GM21367 (cell line): ENCODE data around the gene OR4F6.
"Not testable (repeated sequence)": the region's sequence is repeated elsewhere in the genome, so short reads cannot be mapped to it uniquely, and the experiment has no call there.

ENCODE experiments used
- ATAC-seq: cut with Tn5 transposase; IDR thresholded peaks from one replicate; pipeline ENCODE4 v1.9.1; 2021; ENCODE audit not compliant: unreplicated experiment

Gene OR4F6, protein sequence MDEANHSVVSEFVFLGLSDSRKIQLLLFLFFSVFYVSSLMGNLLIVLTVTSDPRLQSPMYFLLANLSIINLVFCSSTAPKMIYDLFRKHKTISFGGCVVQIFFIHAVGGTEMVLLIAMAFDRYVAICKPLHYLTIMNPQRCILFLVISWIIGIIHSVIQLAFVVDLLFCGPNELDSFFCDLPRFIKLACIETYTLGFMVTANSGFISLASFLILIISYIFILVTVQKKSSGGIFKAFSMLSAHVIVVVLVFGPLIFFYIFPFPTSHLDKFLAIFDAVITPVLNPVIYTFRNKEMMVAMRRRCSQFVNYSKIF

DNA sequence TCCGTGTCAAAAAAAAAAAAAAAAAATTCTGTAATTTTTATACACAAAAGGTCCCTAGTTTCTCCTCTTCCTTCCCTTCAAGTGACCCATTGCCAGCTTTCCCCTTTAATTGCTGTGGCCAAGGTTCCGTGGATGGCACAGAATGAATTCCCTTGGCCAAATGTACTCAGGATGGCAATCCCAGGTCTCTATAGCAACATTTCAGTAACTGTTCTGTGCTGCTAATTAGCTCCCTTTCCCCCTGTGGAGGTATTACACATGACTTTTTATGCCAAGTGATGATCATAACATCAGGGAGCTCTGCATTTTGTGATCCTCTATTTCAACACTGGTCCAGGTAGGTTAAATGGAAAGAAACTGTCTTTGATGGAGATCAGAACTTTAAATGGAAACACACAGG lies at the start of gene OR4F6:
TSS of gene OR4F6 (plus strand) at position 301 of the 400 bp plus-strand sequence. CDS start 2,211 bp downstream, outside the sequence.
- ATAC-seq, result no peak

DNA sequence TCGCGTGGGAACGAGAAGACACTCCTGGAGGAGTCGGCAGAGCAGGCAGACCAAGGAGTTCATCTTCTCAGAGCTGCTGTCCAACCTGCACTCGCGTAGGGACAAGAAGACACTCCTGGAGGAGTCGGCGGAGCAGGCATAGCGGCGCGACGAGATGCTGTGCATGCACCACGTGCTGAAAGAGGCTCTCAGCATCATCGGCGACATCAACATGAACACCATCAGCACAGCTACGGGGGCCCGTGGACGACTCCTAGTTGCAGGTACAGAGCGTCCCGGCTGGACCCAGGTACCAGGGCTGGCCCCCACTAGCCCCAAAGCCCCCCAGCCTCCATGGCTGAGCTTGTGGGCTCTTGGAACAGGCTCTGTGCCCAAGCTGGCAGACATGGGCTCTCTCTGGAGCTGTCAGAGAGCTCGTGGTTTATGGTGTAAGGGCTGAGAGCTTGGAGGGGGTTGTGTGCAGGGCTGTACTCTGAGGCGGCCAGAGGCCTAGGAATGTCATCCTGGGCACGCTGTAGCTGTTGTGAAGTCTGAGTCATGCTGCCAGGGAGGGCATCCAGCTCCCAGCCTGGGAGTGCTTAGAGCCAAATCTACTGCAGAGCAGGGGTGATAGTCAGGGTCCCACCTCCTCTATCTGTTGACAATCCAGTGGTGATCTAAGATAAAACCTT lies 38.5 kb upstream of the OR4F6 start:
- not testable (repeated sequence) for ATAC-seq

DNA sequence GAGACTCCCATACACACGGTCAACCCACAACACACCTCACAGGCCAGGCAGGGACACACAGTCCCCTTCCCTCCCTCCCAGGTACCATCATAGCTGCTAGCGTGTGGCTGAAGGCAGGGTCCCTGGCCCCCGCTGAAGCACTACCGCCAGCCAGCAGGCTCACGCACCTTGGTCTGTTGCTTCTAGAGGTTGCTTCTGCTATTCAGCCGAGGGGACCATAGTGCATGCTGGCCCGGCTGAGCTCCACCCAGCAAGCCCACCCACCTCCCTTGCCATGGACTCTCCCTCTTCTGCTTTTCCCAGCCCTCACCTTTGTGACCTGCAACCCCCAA lies 38.0 kb upstream of the OR4F6 start:
- ATAC-seq, result not testable (repeated sequence)

DNA sequence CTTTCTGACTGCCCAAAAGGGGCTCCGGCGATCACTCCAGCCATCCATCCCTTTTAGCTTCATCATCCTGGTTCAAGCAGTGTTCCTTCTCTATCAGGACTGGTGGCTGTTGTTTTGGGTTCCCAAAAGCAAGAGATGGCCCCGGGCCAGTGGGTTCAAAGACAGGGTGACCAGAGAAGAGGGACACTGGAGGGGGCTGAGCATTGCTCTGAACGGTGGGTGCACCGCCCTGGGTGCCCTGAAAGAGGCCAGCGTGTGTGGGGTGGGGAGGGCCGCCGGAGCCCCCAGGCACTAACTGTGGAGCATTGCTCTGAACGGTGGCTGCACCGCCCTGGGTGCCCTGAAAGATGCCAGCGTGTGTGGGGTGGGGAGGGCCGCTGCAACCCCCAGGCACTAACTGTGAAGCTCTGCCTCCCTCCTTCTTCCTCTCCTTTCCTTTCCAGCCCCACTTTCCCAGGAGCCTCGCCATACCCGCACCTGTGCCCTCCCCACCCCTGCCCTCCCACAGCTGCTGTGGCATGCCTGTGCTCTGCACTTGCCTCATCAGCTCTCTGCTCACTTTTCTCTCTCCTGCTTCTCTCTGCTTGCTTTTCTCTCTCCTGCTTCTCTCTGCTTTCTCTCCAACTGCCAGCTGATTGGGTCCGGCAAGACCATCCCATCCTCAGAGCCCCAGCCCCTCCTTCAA lies 37.4 kb upstream of the OR4F6 start:
- ATAC-seq, result no peak

DNA sequence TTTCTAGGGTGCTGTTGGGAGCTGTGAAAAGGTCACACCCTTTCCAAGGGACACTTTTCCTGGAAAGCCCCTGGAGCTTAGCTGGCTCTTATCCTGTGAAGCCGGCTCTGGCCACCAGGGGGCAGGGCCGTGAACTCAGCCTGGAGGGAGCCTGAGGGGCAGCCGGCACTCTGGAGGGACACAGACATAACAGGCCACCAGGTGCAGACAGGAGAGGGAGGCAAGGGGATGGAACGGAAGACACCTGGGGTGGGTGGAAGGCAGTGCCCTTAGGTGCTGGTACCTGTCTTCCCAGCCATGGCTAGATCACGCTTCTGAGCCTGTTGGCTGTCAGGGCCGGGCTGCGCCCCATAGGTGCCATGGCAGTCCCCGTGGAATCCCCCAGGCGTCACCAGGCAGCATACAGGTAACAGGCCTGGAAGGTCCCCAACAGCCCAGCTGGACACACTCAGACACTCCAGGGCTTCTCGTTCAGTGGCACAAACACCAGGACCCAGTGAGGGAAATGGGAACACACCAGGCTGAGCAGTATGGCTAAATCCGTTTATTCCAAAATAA lies 36.1 kb upstream of the OR4F6 start:
- not testable (repeated sequence) for ATAC-seq

DNA sequence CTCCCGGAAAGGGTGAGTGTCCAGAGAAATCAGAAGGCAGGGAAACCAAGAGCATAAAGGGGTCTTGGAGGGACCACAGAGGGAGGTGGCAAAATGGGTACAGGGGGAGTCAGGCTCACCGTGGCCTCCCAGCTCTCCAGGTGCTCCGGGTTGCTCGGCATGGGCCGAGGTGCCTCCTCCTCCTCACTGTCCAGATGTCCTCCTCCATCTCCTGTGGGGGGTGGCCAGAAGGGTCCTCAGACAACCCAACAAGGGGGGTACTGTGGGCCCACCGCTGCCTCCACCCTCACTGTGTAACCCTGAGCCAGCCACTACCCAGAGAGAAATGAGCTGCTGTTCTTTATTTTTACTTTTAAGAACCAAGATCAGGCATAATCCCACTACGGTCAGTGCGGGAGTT lies 30.4 kb upstream of the OR4F6 start:
- no peak for ATAC-seq

DNA sequence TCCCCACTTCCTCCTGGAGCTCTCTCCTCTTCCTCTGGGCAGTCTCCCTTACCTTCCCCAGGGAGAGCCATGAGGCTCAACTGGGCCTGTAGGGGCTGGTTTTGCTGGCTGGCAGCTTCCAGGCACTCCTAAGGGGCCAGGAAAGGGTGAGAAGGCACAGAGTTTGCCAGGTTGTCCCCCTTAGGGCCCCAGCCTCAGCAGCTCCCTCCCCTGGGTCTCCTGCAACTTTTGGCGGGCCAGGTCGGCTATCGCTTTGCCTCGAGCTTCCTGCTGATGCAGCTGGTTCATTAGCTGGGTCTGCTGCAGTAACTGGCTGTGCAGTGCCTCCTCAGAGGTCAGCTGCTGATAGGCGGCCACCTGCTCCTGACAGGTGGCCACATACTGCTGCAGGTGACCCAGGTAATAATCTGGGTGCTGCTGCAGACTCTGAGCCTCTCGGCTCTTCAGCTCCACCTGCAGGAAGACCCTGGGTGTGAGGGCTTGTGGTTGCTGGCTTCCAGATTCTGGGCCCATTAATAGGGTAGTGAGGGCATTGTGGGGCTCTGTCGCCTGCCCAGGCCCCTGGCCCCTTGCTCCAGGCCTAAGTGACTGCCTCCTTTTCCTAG lies 29.7 kb upstream of the OR4F6 start:
- ATAC-seq, result no peak

DNA sequence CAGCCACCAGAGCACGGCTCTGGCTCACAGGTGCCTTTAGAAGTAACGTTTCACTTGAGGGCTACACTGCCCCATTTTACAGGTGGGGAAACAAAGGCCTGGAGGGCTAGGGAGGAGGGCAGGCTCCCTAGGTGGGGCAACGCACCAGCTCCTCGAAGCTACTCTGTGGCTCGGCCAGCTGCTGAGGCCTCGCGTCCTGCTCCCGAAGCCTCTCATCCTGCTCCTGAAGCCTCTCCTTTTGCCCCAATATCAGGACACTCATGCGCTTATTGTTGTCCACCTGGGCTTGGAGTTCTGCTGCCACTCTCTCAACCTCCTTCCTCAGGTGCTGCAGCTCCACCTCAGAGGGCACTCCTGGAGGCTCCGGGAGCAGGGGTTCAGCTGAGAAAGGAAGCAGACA lies 28.2 kb upstream of the OR4F6 start:
- ATAC-seq, result no peak

DNA sequence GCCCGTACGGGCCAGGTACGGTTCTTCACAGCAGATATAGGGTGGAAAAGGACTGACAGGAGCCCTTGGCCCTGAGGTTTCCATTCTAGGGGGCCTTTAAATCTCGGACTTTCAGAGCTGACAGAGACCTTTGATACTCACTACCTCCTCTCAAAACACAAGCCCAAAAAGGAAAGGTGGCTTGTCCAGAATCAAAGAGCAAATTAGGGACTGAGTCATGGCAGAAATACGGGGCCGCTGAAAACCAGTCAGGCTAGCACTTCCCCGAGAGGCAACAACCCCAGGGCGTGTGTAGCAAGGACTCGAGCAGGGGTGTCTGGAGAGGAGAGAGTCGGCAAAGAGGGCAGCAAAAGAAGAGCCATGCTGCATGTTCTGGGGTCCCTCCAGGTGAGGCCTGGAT lies 24.7 kb upstream of the OR4F6 start:
- not testable (repeated sequence) for ATAC-seq

DNA sequence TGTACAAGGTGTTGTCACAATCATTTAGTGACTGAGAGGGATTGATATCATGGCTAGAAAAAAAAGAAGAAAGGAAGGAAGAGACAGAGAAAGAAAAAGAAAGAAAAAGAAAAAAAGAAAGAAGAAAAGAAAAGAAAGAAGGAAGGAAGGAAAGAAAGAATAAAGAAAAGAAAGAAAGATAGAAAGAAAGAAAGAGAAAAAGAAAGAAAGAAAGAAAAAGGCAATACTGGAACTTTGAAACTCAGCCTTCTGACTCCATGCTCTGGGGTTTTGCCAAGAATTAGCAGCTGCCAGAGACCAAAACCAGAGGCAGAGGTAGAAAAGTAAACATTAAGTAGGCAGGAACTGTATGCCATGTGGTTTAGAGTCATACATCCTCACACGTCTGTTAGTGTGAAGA lies 23.1 kb upstream of the OR4F6 start:
- ATAC-seq, result not testable (repeated sequence)

DNA sequence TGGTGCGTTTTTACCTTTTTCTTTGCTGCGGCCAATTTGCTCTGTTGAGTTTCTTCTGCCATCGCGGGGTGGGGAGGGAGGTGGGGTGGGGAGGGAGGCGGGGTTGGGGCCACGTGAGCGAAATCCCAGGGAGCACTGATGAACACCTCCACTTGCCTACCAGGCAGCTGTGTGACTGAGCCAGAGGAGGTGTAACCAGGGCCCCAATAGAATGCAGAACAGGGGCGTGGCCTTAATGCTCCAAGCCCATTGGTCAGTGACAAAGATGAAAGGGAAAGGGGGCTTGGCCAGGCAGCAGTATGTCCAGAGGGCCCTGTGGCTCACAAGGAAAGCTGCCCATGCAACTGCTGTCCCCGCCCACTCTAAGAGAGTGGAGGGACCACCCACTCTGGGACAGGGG lies 21.4 kb upstream of the OR4F6 start:
- ATAC-seq, result no peak

DNA sequence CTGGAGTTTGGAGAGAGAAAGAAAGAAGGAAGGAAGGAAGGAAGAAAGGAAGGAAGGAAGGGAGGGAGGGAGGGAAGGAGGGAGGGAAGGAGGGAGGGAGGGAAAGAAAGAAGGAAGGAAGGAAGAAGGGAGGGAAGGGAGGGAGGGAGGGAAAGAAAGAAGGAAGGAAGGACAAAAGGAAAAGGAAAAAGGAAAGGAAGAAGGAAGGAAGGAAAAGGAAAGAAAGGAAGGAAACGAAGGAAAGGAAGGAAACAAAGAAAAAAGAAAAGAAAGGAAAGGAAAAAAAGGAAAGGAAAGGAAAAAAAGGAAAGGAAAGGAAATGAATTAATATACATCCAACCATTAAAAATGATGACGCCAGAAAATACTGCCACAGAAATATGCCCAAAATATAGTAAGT lies 18.7 kb upstream of the OR4F6 start:
- no peak for ATAC-seq

DNA sequence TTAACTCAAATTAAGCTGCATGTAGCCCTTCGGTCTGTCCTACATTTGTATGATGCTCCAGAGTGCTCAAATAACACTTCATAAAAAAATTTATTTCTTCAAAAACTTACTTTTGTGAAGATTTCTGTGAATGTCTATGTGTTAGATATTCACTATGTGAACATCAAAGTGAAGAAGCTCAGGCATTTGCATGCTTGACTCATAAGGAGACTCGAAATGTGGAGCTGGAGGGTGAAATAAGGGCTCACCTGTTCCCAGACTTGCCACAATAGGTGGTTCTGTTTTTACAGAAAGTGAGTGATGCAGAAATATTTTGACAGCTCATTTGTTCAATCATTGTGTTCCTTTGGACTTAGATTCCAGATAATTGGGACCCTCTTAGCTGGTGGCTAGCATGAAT lies 16.9 kb upstream of the OR4F6 start:
- not testable (repeated sequence) for ATAC-seq

DNA sequence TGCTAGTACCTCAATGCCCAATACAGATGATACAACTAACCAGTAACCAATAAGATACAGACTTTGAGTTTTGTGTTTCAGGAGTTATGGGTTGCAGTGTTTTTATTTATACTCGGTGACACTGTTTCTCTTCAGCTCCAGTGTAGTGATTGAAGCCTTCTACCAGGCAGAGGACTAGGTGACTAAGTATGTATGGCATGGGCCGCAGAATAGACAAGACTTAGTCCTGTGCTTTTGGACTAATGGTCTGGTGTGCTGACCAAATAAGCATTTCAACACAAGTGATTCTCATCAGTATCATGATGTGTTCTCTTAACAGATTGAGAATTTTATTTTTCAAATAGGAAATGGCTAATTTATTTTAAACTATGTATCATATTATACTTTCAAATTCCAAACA lies 15.3 kb upstream of the OR4F6 start:
- not testable (repeated sequence) for ATAC-seq

DNA sequence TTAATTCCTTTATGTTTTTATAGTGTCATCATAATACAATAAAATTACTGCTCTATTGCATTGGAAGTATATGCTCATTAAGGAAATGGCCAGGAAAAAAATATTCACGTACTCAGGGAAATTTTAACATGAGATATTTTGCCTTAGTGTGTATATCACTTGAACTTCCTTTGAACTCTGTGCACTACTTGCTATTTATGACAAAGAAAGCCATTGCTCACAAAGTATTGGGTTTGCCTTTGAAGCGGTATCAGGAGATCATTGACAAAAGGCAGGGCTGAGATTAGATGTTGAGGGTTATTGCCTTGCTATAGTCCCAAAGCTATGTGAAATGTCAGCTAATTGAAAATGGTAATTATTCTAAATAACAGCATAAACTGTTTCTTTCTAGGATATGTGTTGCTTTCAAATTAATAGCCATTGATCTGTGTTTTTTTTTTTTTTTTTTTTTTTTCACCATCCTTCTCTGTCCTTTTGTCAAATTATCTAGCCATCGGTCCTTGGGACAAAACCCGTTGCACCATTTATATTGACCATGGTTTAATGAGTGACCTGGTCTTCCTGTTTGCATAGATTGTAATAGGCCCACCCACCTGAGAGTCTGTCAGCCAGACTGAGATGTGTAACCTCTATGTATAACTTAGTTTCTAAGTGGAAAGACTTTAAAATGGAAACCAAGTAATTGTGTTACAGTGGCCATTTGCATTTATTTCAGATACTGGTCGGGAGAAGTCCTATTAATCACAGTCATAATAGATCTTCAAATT lies 14.6 kb upstream of the OR4F6 start:
- ATAC-seq, result not testable (repeated sequence)

DNA sequence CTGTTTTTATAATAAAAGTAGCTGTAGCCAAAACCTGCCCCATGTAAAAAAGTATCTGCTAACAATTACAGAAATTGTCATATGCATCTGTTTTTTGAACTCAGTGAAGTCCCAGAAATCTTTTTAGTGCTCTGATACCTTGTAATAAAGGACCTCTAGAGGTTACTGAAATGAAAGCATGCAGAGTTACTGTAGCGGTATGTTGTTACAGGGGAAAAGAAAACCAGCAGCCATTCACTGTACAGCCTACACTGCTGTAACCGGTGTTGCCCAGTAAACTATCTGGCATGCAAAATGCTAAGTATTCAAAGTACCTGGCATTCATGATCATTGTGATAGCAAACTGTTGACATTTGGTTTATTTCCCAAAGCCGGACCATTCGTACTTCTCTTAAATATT lies 12.6 kb upstream of the OR4F6 start:
- ATAC-seq, result not testable (repeated sequence)

DNA sequence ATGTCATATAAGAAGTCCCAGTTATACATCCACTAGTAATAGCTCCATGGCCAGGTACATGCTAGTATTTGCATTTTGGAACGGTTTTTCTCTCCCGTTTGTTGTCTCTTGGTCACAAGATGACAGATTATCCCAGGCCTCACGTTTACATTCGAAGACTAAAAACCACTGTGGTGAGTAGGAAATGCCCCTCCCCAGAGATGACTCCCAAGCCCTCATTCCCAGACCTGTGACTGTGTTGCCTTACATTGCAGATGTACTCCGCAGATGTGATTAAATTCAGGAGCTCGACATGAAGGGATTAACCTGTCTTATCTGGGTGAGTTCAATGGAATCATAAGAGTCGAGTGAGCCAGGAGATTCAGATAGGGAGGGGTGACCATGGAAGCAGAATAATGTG lies 9.3 kb upstream of the OR4F6 start:
- not testable (repeated sequence) for ATAC-seq

DNA sequence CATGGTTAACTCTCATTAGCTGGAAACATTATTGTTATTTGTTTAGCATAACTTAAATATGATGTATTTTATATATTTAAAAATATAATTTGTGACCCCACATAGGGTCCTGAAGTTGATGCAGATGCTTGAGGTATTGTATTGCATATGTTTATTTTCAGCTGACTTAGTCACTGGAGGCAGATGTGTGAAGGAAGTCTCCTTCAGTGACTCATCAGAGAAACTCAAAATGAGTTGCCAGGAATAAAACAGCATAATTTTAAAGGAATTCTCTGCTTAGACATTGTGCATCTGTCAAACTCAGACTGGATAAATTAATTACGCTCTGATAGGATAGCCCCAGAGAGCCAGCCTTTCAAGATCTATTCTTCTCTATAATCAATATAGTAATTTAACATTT lies 7.9 kb upstream of the OR4F6 start:
- ATAC-seq, result no peak

DNA sequence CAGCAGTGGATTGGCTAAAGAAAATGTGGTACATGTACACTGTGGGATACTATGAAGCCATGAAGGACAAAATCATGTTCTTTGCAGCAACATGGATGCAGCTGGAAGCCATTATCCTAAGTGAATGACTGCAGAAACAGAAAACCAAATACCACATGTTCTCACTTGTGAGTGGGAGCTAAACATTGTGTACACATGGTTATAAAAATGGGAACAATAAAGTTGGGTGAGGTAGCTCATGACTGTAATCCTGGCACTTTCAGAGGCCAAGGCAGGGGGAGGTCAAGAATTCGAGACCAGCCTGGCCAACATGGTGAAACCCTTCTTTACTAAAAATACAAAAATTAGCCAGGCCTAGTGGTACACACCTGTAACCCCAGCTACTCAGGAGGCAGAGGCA lies 3.6 kb upstream of the OR4F6 start:
- ATAC-seq, result no peak

DNA sequence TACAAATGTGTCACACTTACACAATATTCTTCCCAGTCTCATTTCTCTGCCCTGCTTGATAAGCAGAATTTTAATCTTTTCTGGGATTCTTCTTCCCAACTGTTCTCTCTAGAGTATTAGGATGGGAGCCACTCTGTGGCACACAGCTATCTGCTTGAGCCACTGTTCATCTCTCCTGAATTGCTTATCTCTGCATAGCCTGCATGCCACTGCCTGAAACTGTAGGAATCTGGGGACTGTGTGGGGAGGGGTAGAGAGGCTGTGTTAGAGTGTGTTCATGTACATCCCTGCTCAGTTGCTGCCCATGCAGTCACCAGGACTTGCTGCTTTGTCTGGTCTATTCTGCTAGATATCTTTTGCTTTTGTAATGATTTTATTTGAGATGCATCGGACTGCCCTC lies 2.3 kb upstream of the OR4F6 start:
- ATAC-seq, result no peak

DNA sequence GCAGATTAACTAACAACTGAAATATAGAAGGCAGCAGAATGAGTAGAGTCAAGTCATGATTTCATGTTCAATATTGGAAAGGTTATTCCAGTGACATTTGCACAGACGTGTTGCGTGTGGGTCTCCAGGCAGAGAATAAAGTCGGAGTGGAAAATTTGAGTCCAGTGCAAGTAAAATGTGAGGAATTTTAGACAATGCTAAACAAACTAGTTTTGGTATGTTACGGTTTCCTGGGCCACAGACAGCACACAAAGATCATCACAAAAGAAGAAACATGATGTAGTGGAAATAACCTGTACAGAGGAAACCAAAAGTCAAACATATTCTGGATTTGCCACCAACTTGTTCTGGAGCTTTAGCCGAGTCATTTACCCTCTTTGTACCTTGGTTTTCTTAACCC lies 367 bp downstream of the OR4F6 start:
- ATAC-seq, result no peak
